Immature natural killer cell (primary cell): Measurements from ENCODE around the gene DDX17. TPM values are rescaled to one million over a fixed set of nuclear protein-coding genes. Genes with fewer than 3 reads are reported as not detected.

Source experiments
- DNase-seq, 3 donors: peaks; one replicate each; pipeline ENCODE4 v3.0.0; 2022; ENCODE audit warnings: mixed read lengths in 1 of 3
- H3K27ac Mint-ChIP-seq, 6 donors: one replicate each; pipeline ENCODE4 v1.8.0; 2020; ENCODE audit warnings: mixed read lengths in 6 of 6, mild to moderate bottlenecking in 5 of 6, inconsistent platforms in 4 of 6, moderate library complexity in 3 of 6
- H3K27me3 Mint-ChIP-seq, 3 donors: one replicate each; pipeline ENCODE4 v1.8.0; 2020 to 2021; ENCODE audit warnings: low read depth in 3 of 3, mild to moderate bottlenecking in 3 of 3, mixed read lengths in 3 of 3, moderate library complexity in 3 of 3, inconsistent platforms in 1 of 3
- H3K36me3 Mint-ChIP-seq, 3 donors: one replicate each; pipeline ENCODE4 v1.8.0; 2020; ENCODE audit warnings: mixed read lengths in 3 of 3, inconsistent platforms in 2 of 3, mild to moderate bottlenecking in 2 of 3
- H3K4me1 Mint-ChIP-seq, 2 donors: one replicate each; pipeline ENCODE4 v1.8.0; 2020; ENCODE audit warnings: inconsistent platforms in 2 of 2, mild to moderate bottlenecking in 2 of 2, mixed read lengths in 2 of 2, moderate library complexity in 1 of 2
- H3K4me3 Mint-ChIP-seq, 5 donors: one replicate each; pipeline ENCODE4 v1.8.0; 2020; ENCODE audit warnings: mild to moderate bottlenecking in 5 of 5, mixed read lengths in 5 of 5, inconsistent platforms in 3 of 5, moderate library complexity in 3 of 5
- H3K9me3 Mint-ChIP-seq, 6 donors: one replicate each; pipeline ENCODE4 v1.8.0; 2020; ENCODE audit warnings: mild to moderate bottlenecking in 6 of 6, mixed read lengths in 6 of 6, inconsistent platforms in 4 of 6, moderate library complexity in 3 of 6
- polyA plus RNA-seq, 3 donors: library from polyadenylated mRNA; unstranded; fragments of 300-500 nt; fragmentation: Illumina TruSeq; gene quantifications; one replicate each; pipeline ENCODE4 v1.2.3, GENCODE V29; 2021

Gene DDX17
- polyA plus RNA-seq, 3 donors from 2014 or later = 25.9 to 59.1 (median 26.9) TPM

DNA sequence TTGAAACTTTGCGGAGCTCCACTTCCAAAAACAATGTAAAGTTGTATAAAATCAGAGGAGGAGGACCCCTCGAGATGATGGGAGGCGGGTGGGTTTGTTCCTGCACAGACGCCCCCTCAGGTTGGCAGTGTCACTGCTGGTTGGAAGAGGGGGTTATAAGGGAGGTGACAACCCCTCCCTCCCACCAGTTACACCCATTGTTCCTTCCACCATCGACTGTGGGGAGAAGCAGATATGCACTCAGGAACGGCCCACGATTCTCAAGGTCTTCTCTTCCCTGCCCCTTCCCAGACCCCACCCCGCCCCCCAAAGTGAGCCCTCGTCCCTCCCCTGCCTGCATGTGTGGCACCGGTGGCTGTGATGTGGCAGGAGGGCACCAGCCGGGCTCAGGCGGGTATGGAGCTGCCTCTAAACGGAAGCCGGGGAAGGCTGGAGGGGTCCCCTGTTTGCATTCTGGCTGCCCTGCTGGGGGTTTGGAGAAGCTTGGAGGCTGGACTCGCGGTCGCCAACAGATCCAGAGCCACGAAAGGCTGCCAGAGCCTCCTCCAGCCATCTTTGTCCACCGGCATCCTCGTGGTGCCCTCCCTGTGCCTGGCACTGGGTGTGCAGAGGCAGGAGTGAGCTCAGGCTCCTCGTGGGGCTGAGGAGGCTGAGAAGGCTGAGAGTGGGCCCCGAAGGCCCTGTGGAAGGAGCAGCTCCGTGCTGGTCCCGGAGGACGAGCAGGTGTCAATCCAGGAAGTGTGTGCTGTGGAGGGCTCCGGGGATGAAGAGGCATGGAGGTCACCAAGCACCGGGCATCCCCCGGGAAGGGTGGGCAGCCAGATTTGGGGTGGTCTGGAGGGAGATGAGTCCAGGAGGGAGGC lies 37.4 kb downstream of the DDX17 start:
- no peak for DNase-seq
- peak overlapping the region; percentile 57 to 78 (median 70) for H3K4me3 Mint-ChIP-seq
- H3K9me3 Mint-ChIP-seq = no peaks in the 10 kb centered on the region
- no peak overlapping the region for H3K27ac Mint-ChIP-seq
- peaks cover 0 to 9% of the 10 kb centered on the region in 2 donors for H3K4me1 Mint-ChIP-seq
- peaks cover 0 to 17% (median 17%) of the 10 kb centered on the region in 3 donors for H3K27me3 Mint-ChIP-seq
- no peaks in the 10 kb centered on the region for H3K36me3 Mint-ChIP-seq

DNA sequence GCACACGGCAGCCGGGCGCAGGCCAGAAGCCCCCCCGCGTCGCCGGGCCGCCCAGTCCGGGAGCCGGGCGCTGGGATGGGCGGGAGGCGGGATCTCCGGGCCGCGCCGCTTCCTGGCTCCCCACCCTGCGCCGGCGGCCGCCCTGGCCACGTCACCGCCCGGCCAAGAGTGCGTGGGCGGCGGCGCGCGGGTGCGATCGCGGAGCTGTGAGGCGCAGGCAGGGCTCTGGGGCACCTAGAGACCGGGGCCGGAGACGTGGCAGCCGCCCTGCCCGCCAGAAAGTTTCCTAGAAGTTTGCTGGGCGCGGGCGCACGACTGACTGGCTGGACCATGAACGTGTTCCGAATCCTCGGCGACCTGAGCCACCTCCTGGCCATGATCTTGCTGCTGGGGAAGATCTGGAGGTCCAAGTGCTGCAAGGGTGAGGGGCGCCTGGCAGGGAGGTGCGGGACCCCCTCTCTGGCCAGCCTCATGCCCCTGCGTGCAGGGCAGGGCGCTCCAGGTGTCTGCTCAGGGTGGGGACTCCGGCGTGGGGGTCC lies 38.1 kb downstream of the DDX17 start, which contains the start of gene KDELR3:
Gene KDELR3 (plus strand): TSS at position 193 of the 539 bp plus-strand sequence. CDS start 138 bp downstream, at position 331.
- no peaks in the 10 kb centered on the region for H3K9me3 Mint-ChIP-seq
- peak; percentile 49 to 67 (median 58) for DNase-seq
- no peaks in the 10 kb centered on the region for H3K36me3 Mint-ChIP-seq
- H3K27ac Mint-ChIP-seq = peak within 1 kb of the TSS in 3 of 6 donors; percentile 27 to 75 (median 32)
- H3K4me3 Mint-ChIP-seq = peak within 1 kb of the TSS; percentile 66 to 78 (median 70)
- H3K4me1 Mint-ChIP-seq = peaks cover 0 to 9% of the 10 kb centered on the region in 2 donors
- H3K27me3 Mint-ChIP-seq = peaks cover 3 to 19% (median 16%) of the 10 kb centered on the region in 3 donors

- Mint-ChIP-seq H3K4me3 (peak overlapping the region; percentile 66 to 70 (median 67)), H3K27ac (peak overlapping the region in 1 of 6 donors; percentile 27), H3K9me3 (no peaks in the 10 kb centered on the region), H3K27me3 (peaks cover 5 to 20% (median 16%) of the 10 kb centered on the region in 3 donors), H3K36me3 (no peaks in the 10 kb centered on the region), H3K4me1 (peaks cover 0 to 9% of the 10 kb centered on the region in 2 donors)
- no peak for DNase-seq
These were observed 38.6 kb downstream of the DDX17 start for GRCh38 chr22:38467438-38467903.

DNA sequence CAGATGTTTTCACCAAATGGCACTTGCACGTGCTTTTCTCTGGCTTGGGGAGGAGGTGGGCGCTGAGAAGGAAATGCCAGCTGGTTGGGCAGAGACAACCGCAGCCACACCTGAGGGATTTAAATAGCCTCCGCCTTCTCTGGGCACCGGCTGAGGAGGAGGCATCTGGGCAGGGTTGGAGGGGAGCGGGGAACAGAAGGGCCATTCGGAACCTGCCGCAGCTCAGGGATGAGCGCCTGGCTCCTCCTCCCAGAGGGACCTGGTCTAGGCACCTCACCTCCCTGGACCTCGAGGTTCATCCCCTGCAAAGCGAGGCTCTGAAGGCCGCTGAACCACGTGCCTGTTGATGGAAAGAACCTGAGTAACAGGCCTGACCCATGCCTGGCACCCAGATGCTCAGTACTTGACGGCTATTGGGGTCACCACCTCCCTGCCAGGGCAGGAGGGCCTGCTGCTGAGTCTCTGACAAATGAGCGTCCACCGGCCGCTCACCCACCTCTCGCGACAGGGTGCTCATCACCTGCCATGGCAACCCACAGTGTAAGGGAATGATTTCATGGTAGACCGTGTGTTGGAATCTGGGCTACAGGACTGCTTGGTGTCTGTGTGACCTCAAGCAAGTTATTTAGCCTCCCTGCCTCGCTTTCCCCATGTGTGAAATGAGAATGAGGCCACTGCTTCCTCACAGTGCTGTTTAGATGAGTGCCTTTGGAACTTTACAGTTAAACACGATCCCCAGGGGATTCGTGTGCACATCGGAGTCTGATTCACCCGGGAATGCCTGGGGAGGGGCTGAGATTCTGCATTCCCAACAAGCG lies 40.2 kb downstream of the DDX17 start:
- DNase-seq = no peak
- Mint-ChIP-seq H3K27ac (no peak overlapping the region), H3K4me1 (peaks cover 0 to 14% of the 10 kb centered on the region in 2 donors), H3K36me3 (no peaks in the 10 kb centered on the region), H3K9me3 (no peaks in the 10 kb centered on the region), H3K27me3 (peaks cover 5 to 20% (median 18%) of the 10 kb centered on the region in 3 donors), H3K4me3 (peak overlapping the region in 2 of 5 donors; percentile 9 to 21)

DNA sequence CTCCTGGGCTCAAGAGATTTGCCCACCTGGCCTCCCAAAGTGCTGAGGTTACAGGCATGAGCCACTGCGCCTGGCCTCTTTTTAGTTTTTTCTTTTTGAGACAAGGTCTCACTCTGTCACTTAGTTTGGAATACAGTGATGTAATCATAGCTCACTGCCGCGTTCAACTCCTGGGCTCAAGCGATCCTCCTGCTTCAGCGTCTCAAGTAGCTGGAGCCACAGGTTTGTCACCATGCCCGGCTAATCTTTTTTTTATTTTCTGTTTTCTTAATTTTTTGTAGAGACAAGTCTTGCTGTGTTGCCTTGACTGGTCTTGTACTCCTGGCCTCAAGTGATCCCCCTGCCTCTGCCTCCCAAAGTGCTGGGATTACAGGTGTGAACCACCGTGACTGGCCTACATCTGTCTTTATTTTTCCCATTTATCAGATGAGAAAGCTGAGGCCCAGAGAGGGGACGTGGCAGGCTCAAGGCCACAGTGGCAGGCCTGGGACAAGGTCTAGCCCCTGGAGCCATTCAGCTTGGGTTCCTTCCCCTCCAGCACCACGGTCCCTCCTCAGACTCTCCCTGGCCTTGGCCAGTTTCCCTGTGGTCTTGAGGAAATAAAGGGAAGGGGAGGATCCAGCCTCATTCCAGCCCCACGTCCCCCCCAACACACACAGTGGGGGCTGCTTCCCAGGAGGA lies 41.0 kb downstream of the DDX17 start:
- Mint-ChIP-seq H3K36me3 (no peaks in the 10 kb centered on the region), H3K27ac (no peak overlapping the region), H3K9me3 (no peaks in the 10 kb centered on the region), H3K27me3 (peaks cover 8 to 21% (median 20%) of the 10 kb centered on the region in 3 donors), H3K4me3 (no peak overlapping the region), H3K4me1 (peaks cover 0 to 14% of the 10 kb centered on the region in 2 donors)
- no peak for DNase-seq

GRCh38 chr22:38462960-38463784 lies 42.9 kb downstream of the DDX17 start:
- Mint-ChIP-seq H3K4me1 (peaks cover 0 to 14% of the 10 kb centered on the region in 2 donors), H3K9me3 (no peaks in the 10 kb centered on the region), H3K27me3 (peaks cover 12 to 27% (median 22%) of the 10 kb centered on the region in 3 donors), H3K4me3 (no peak overlapping the region), H3K27ac (no peak overlapping the region), H3K36me3 (no peaks in the 10 kb centered on the region)
- DNase-seq = no peak

DNA sequence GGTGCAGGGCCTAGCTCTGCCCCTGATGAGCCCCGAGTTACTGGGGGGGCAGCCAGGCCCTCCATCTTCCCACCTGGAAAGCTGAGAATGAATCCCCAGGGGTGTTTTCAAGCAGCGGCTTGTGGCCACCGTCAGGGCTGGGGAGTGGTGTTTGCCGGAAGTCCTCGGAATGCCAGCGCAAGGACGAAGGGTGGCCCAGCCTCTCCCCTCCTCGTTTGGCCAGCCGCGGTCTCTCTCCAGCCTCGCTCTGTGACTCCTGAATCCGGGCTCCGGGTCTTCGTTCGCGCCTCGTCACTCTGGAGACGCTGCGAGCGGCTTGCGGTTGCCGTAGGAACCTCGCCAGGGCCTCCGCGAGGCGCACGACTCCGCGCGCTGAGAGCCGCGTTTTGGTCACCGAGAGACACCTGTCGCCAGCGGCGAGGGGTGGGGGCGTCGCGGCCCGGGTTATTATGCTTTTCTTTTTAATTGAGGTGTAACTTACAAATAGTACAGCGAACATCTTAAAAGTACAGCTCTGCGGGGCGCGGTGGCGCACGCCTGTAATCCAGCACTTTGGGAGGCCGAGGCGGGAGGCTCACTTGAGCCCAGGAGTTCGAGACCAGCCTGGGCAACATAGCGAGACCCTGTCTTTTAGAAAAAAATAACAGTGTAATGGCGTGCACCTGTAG lies 44.6 kb downstream of the DDX17 start:
- peaks cover 0 to 9% of the 10 kb centered on the region in 2 donors for H3K4me1 Mint-ChIP-seq
- no peaks in the 10 kb centered on the region for H3K36me3 Mint-ChIP-seq
- peak overlapping the region in 4 of 5 donors; percentile 15 to 61 (median 24) for H3K4me3 Mint-ChIP-seq
- peak; percentile 40 to 48 (median 43) for DNase-seq
- no peak overlapping the region for H3K27ac Mint-ChIP-seq
- peaks cover 15 to 36% (median 25%) of the 10 kb centered on the region in 3 donors for H3K27me3 Mint-ChIP-seq
- H3K9me3 Mint-ChIP-seq = no peaks in the 10 kb centered on the region

GRCh38 chr22:38461057-38461413 lies 45.1 kb downstream of the DDX17 start:
- Mint-ChIP-seq H3K27ac (no peak overlapping the region), H3K9me3 (no peaks in the 10 kb centered on the region), H3K36me3 (no peaks in the 10 kb centered on the region), H3K27me3 (peaks cover 19 to 39% (median 26%) of the 10 kb centered on the region in 3 donors), H3K4me3 (no peak overlapping the region), H3K4me1 (peaks cover 0 to 13% of the 10 kb centered on the region in 2 donors)
- no peak for DNase-seq

GRCh38 chr22:38460426-38460840 lies 45.7 kb downstream of the DDX17 start:
- DNase-seq = no peak
- no peaks in the 10 kb centered on the region for H3K9me3 Mint-ChIP-seq
- H3K4me1 Mint-ChIP-seq = peaks cover 0 to 13% of the 10 kb centered on the region in 2 donors
- H3K27ac Mint-ChIP-seq = no peak overlapping the region
- H3K4me3 Mint-ChIP-seq = peak overlapping the region in 1 of 5 donors; percentile 21
- no peaks in the 10 kb centered on the region for H3K36me3 Mint-ChIP-seq
- H3K27me3 Mint-ChIP-seq = peaks cover 19 to 39% (median 27%) of the 10 kb centered on the region in 3 donors

GRCh38 chr22:38456841-38457699 lies 49.0 kb downstream of the DDX17 start:
- Mint-ChIP-seq H3K27me3 (peaks cover 26 to 46% (median 32%) of the 10 kb centered on the region in 3 donors), H3K36me3 (no peaks in the 10 kb centered on the region), H3K9me3 (no peaks in the 10 kb centered on the region), H3K4me1 (peaks cover 0 to 16% of the 10 kb centered on the region in 2 donors), H3K27ac (no peak overlapping the region), H3K4me3 (peak overlapping the region; percentile 43 to 76 (median 72))
- DNase-seq = no peak

DNA sequence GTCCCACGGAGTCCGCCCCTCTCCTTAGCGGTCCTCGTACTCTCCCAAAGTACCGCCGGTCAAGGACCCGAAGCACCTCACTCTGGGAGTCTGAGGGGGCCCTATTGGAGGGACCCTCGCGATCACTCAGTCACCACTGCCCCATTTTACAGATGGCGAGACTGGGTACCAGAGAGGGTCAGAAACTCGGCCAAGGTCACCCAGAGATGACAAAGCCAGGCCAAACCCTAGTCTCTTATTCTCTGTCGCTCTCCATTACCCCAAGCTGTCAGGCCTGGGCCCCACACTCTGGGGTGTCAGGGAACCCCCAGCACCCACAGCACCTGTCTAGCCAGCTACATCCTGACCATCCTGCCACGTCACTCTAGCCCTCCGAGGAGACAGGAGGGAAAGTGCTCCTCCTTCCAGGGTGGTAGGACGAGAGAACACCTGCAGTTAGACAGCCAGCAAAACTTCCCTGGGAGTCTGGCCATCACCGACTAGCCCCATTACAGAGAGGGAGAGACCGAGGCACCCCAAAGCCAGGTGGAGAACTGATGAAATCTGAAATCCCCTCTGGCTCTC lies 49.8 kb downstream of the DDX17 start:
- no peak for DNase-seq
- Mint-ChIP-seq H3K27ac (no peak overlapping the region), H3K9me3 (no peaks in the 10 kb centered on the region), H3K36me3 (no peaks in the 10 kb centered on the region), H3K4me1 (peaks cover 0 to 12% of the 10 kb centered on the region in 2 donors), H3K27me3 (peaks cover 26 to 47% (median 35%) of the 10 kb centered on the region in 3 donors), H3K4me3 (peak overlapping the region; percentile 43 to 76 (median 72))
